Measurements from ENCODE around the gene KDM8. TPM values are rescaled to one million over a fixed set of nuclear protein-coding genes. Genes with fewer than 3 reads are reported as not detected.
"Not testable (repeated sequence)": the region's sequence is repeated elsewhere in the genome, so short reads cannot be mapped to it uniquely, and the experiment has no call there.

KDM8 gene
- total RNA-seq, 1 experiment from 2014 or later: 15.5 TPM

- no peak overlapping the region for H3K27ac Mint-ChIP-seq
- H4K91ac ChIP-seq (ENCODE audit: insufficient read length, low read depth, low read length): no peak overlapping the region
- DNase-seq: no peak
- peaks cover 24 to 29% of the 10 kb centered on the region in 2 experiments for H3K4me1 Mint-ChIP-seq
- H3K36me3 Mint-ChIP-seq (ENCODE audit: insufficient read depth in 1 of 3, low read depth in 3 of 3): no peaks in the 10 kb centered on the region
- no peak overlapping the region for H2AK5ac ChIP-seq (ENCODE audit: insufficient read length, low read length)
- H2BK12ac ChIP-seq (ENCODE audit: insufficient read length, low read depth, low read length): no peak overlapping the region
- peaks cover 14% of the 10 kb centered on the region for H3K27me3 Mint-ChIP-seq (ENCODE audit: low read depth)
- H3K4me3 Mint-ChIP-seq: no peak overlapping the region
- no peak overlapping the region for H3K4me2 ChIP-seq (ENCODE audit: insufficient read depth, insufficient read length, low read length)
- H3K9me3 ChIP-seq (ENCODE audit: control insufficient read depth, low read depth, low read length): no peaks in the 10 kb centered on the region
- WGBS (ENCODE audit: extremely low coverage, insufficient read length, low lambda C conversion rate): no CpG with 5 or more reads among the region's 1 CpG
- H4K20me1 ChIP-seq (ENCODE audit: control insufficient read depth, insufficient read depth, insufficient read length): no peaks in the 10 kb centered on the region
- no peak overlapping the region for H3K23ac ChIP-seq (ENCODE audit: insufficient read length, low read depth, low read length)
- no peak for TF ChIP-seq CTCF (conservative IDR thresholded peaks at IDR 0.05)
- peaks cover 6 to 7% of the 10 kb centered on the region in 2 experiments; a peak in 3 of 5 replicates for H3K9me3 Mint-ChIP-seq
- no peak overlapping the region for H3K56ac ChIP-seq (ENCODE audit: insufficient read length, low read depth, low read length)
- H3K79me1 ChIP-seq (ENCODE audit: insufficient read depth, low read depth, low read length, poor library complexity, severe bottlenecking): no peaks in the 10 kb centered on the region
- peaks cover 3% of the 10 kb centered on the region for H3K23me2 ChIP-seq (ENCODE audit: insufficient read length, low read depth, low read length, poor library complexity, severe bottlenecking)
- no peak overlapping the region for H3K4ac ChIP-seq (ENCODE audit: low read depth, low read length)
- no peak overlapping the region for H3K27ac ChIP-seq (ENCODE audit: insufficient read length, low read depth, low read length)
- no peak overlapping the region for H3K14ac ChIP-seq (ENCODE audit: insufficient read depth, low read length)
- H2AFZ ChIP-seq (ENCODE audit: low read length): no peak overlapping the region
- H3K27me3 ChIP-seq (ENCODE audit: insufficient read depth, low read length): no peaks in the 10 kb centered on the region; the same call in 1 of the 2 replicates
- H4K8ac ChIP-seq (replicated peaks; ENCODE audit: insufficient read length, low read depth, low read length): no peak overlapping the region
- H3K9ac ChIP-seq (ENCODE audit: extremely low read depth, insufficient read length, low read length): no peak overlapping the region
- H2BK5ac ChIP-seq (ENCODE audit: insufficient read length, low read length): no peak overlapping the region
- H3K79me2 ChIP-seq (ENCODE audit: insufficient read depth, low read length): no peaks in the 10 kb centered on the region
- no peak overlapping the region for H2BK120ac ChIP-seq (ENCODE audit: low read depth, low read length, poor library complexity, severe bottlenecking)
- no peak overlapping the region for H4K5ac ChIP-seq (ENCODE audit: insufficient read length, low read depth, low read length)
- H2BK20ac ChIP-seq (ENCODE audit: low read depth, low read length, poor library complexity, severe bottlenecking): no peak overlapping the region
- no peak overlapping the region for H3T11ph ChIP-seq (ENCODE audit: low read length)
- no peak overlapping the region for H2BK15ac ChIP-seq (ENCODE audit: low read depth, low read length)
- H3K18ac ChIP-seq (ENCODE audit: insufficient read length, low read depth, low read length): no peak overlapping the region
- peaks cover 2% of the 10 kb centered on the region; the same call in 1 of the 2 replicates for H3K4me1 ChIP-seq (ENCODE audit: insufficient read depth, low read length)
Measured at GRCh38 chr16:27199736-27200135, 3.6 kb upstream of the KDM8 start.

GRCh38 chr16:27200914-27201313 is 2.4 kb upstream of the KDM8 start:
- not testable (repeated sequence) for H3K4ac ChIP-seq (ENCODE audit: low read depth, low read length); H3K9me3 Mint-ChIP-seq; H2BK15ac ChIP-seq (ENCODE audit: low read depth, low read length); H3K79me2 ChIP-seq (ENCODE audit: insufficient read depth, low read length); H4K8ac ChIP-seq (replicated peaks; ENCODE audit: insufficient read length, low read depth, low read length); H2AFZ ChIP-seq (ENCODE audit: low read length); H3K27me3 Mint-ChIP-seq (ENCODE audit: low read depth); H3K4me2 ChIP-seq (ENCODE audit: insufficient read depth, insufficient read length, low read length); H3K9me3 ChIP-seq (ENCODE audit: control insufficient read depth, low read depth, low read length); H2BK5ac ChIP-seq (ENCODE audit: insufficient read length, low read length); H3K27ac ChIP-seq (ENCODE audit: insufficient read length, low read depth, low read length); DNase-seq; H2BK12ac ChIP-seq (ENCODE audit: insufficient read length, low read depth, low read length); H4K91ac ChIP-seq (ENCODE audit: insufficient read length, low read depth, low read length); H3K18ac ChIP-seq (ENCODE audit: insufficient read length, low read depth, low read length); H3K23ac ChIP-seq (ENCODE audit: insufficient read length, low read depth, low read length); H3K4me1 ChIP-seq (ENCODE audit: insufficient read depth, low read length); H3K27me3 ChIP-seq (ENCODE audit: insufficient read depth, low read length); H3K36me3 Mint-ChIP-seq (ENCODE audit: insufficient read depth in 1 of 3, low read depth in 3 of 3); H3T11ph ChIP-seq (ENCODE audit: low read length); H4K5ac ChIP-seq (ENCODE audit: insufficient read length, low read depth, low read length); H3K27ac Mint-ChIP-seq; H3K23me2 ChIP-seq (ENCODE audit: insufficient read length, low read depth, low read length, poor library complexity, severe bottlenecking); H3K79me1 ChIP-seq (ENCODE audit: insufficient read depth, low read depth, low read length, poor library complexity, severe bottlenecking); H3K14ac ChIP-seq (ENCODE audit: insufficient read depth, low read length); H4K20me1 ChIP-seq (ENCODE audit: control insufficient read depth, insufficient read depth, insufficient read length); H2AK5ac ChIP-seq (ENCODE audit: insufficient read length, low read length); H2BK20ac ChIP-seq (ENCODE audit: low read depth, low read length, poor library complexity, severe bottlenecking); H2BK120ac ChIP-seq (ENCODE audit: low read depth, low read length, poor library complexity, severe bottlenecking); H3K9ac ChIP-seq (ENCODE audit: extremely low read depth, insufficient read length, low read length); H3K56ac ChIP-seq (ENCODE audit: insufficient read length, low read depth, low read length)
- WGBS (ENCODE audit: extremely low coverage, insufficient read length, low lambda C conversion rate): no CpG with 5 or more reads among the region's 3 CpGs
- peak overlapping the region in 1 of 2 experiments; percentile 14; a peak in 1 of 5 replicates for H3K4me3 Mint-ChIP-seq
- peaks cover 24 to 29% of the 10 kb centered on the region in 2 experiments for H3K4me1 Mint-ChIP-seq
